Central memory CD8-positive, alpha-beta T cell (primary cell): ENCODE measurements around the gene SYCP3.
A peak's percentile ranks its signal among the peaks of the same experiment; 100 is the strongest.

Experiments used
- ATAC-seq: fragments of 150-1000 bp; cut with Tn5 transposase; replicated peaks from 2 replicates; pipeline ENCODE4 v1.10.0; 2022; ENCODE audit warnings: mild to moderate bottlenecking, moderate FRiP score, moderate number of reproducible peaks; ENCODE audit not compliant: poor library complexity, severe bottlenecking; ENCODE audit errors: extremely low read depth
- DNase-seq, 2 donors: peaks; one replicate each; pipeline ENCODE4 v3.0.0; 2021; ENCODE audit warnings: low spot score in 2 of 2
- H3K27ac Mint-ChIP-seq: one replicate; pipeline ENCODE4 v1.8.0; 2022; ENCODE audit warnings: low read depth, mild to moderate bottlenecking, moderate library complexity, mixed read lengths
- H3K27me3 Mint-ChIP-seq: one replicate; pipeline ENCODE4 v1.8.0; 2022; ENCODE audit warnings: mixed read lengths
- H3K36me3 Mint-ChIP-seq: one replicate; pipeline ENCODE4 v1.8.0; 2022; ENCODE audit warnings: mild to moderate bottlenecking, moderate library complexity, mixed read lengths; ENCODE audit not compliant: insufficient read depth
- H3K4me1 Mint-ChIP-seq: one replicate; pipeline ENCODE4 v1.8.0; 2022; ENCODE audit warnings: mixed read lengths
- H3K4me3 Mint-ChIP-seq: one replicate; pipeline ENCODE4 v1.8.0; 2022; ENCODE audit warnings: mild to moderate bottlenecking, moderate library complexity, mixed read lengths
- H3K9me3 Mint-ChIP-seq: one replicate; pipeline ENCODE4 v1.8.0; 2022; ENCODE audit warnings: mixed read lengths

Gene SYCP3

GRCh38 chr12:101729842-101730241, 9.4 kb downstream of the SYCP3 start:
- Mint-ChIP-seq H3K9me3 (no peaks in the 10 kb centered on the region), H3K27me3 (no peaks in the 10 kb centered on the region), H3K27ac (no peak overlapping the region), H3K36me3 (peaks cover 16% of the 10 kb centered on the region), H3K4me1 (no peaks in the 10 kb centered on the region), H3K4me3 (no peak overlapping the region)
- no peak for DNase-seq
- ATAC-seq: no peak

GRCh38 chr12:101727098-101727497, 12.2 kb downstream of the SYCP3 start:
- no peaks in the 10 kb centered on the region for H3K4me1 Mint-ChIP-seq
- H3K27me3 Mint-ChIP-seq: no peaks in the 10 kb centered on the region
- ATAC-seq (no peak), DNase-seq (no peak)
- no peaks in the 10 kb centered on the region for H3K9me3 Mint-ChIP-seq
- no peak overlapping the region for H3K27ac Mint-ChIP-seq
- no peak overlapping the region for H3K4me3 Mint-ChIP-seq
- peaks cover 19% of the 10 kb centered on the region for H3K36me3 Mint-ChIP-seq

GRCh38 chr12:101722392-101722791, 16.9 kb downstream of the SYCP3 start:
- no peaks in the 10 kb centered on the region for H3K4me1 Mint-ChIP-seq
- no peak overlapping the region for H3K4me3 Mint-ChIP-seq
- H3K36me3 Mint-ChIP-seq: peaks cover 10% of the 10 kb centered on the region
- no peak for DNase-seq
- no peak for ATAC-seq
- H3K27me3 Mint-ChIP-seq: no peaks in the 10 kb centered on the region
- no peaks in the 10 kb centered on the region for H3K9me3 Mint-ChIP-seq
- no peak overlapping the region for H3K27ac Mint-ChIP-seq

- Mint-ChIP-seq H3K4me1 (no peaks in the 10 kb centered on the region), H3K4me3 (no peak overlapping the region), H3K9me3 (no peaks in the 10 kb centered on the region), H3K27me3 (no peaks in the 10 kb centered on the region), H3K36me3 (peaks cover 4% of the 10 kb centered on the region), H3K27ac (no peak overlapping the region)
- no peak for ATAC-seq
- no peak for DNase-seq
These were observed 19.1 kb downstream of the SYCP3 start for GRCh38 chr12:101720118-101720517.

GRCh38 chr12:101719566-101719965, 19.7 kb downstream of the SYCP3 start:
- Mint-ChIP-seq H3K36me3 (peaks cover 4% of the 10 kb centered on the region), H3K27ac (no peak overlapping the region), H3K9me3 (no peaks in the 10 kb centered on the region), H3K27me3 (no peaks in the 10 kb centered on the region), H3K4me1 (no peaks in the 10 kb centered on the region), H3K4me3 (no peak overlapping the region)
- DNase-seq: no peak
- no peak for ATAC-seq

GRCh38 chr12:101714877-101715444, 24.3 kb downstream of the SYCP3 start:
- H3K4me1 Mint-ChIP-seq: peaks cover 10% of the 10 kb centered on the region
- peak overlapping the region; percentile 37 for H3K27ac Mint-ChIP-seq
- H3K4me3 Mint-ChIP-seq: no peak overlapping the region
- H3K36me3 Mint-ChIP-seq: peaks cover under 1% of the 10 kb centered on the region
- ATAC-seq (no peak), DNase-seq (no peak)
- H3K27me3 Mint-ChIP-seq: no peaks in the 10 kb centered on the region
- no peaks in the 10 kb centered on the region for H3K9me3 Mint-ChIP-seq

GRCh38 chr12:101713930-101714329, 25.3 kb downstream of the SYCP3 start:
- ATAC-seq: no peak
- no peaks in the 10 kb centered on the region for H3K27me3 Mint-ChIP-seq
- no peak overlapping the region for H3K27ac Mint-ChIP-seq
- no peaks in the 10 kb centered on the region for H3K9me3 Mint-ChIP-seq
- no peak for DNase-seq
- no peaks in the 10 kb centered on the region for H3K36me3 Mint-ChIP-seq
- H3K4me3 Mint-ChIP-seq: no peak overlapping the region
- peaks cover 18% of the 10 kb centered on the region for H3K4me1 Mint-ChIP-seq

- no peaks in the 10 kb centered on the region for H3K36me3 Mint-ChIP-seq
- no peak overlapping the region for H3K27ac Mint-ChIP-seq
- no peak overlapping the region for H3K4me3 Mint-ChIP-seq
- DNase-seq: no peak
- ATAC-seq: no peak
- H3K4me1 Mint-ChIP-seq: peaks cover 18% of the 10 kb centered on the region
- H3K9me3 Mint-ChIP-seq: no peaks in the 10 kb centered on the region
- no peaks in the 10 kb centered on the region for H3K27me3 Mint-ChIP-seq
These were observed 26.1 kb downstream of the SYCP3 start for GRCh38 chr12:101713059-101713682.

GRCh38 chr12:101710288-101710687, 29.0 kb downstream of the SYCP3 start:
- DNase-seq (no peak), ATAC-seq (no peak)
- Mint-ChIP-seq H3K4me1 (peaks cover 29% of the 10 kb centered on the region), H3K27ac (no peak overlapping the region), H3K9me3 (no peaks in the 10 kb centered on the region), H3K36me3 (no peaks in the 10 kb centered on the region), H3K4me3 (no peak overlapping the region), H3K27me3 (no peaks in the 10 kb centered on the region)

- Mint-ChIP-seq H3K9me3 (no peaks in the 10 kb centered on the region), H3K36me3 (no peaks in the 10 kb centered on the region), H3K27ac (no peak overlapping the region), H3K27me3 (no peaks in the 10 kb centered on the region), H3K4me1 (peaks cover 25% of the 10 kb centered on the region), H3K4me3 (no peak overlapping the region)
- DNase-seq: no peak
- no peak for ATAC-seq
These were observed 32.0 kb downstream of the SYCP3 start for GRCh38 chr12:101707131-101707782.

- no peaks in the 10 kb centered on the region for H3K36me3 Mint-ChIP-seq
- no peak overlapping the region for H3K4me3 Mint-ChIP-seq
- DNase-seq: no peak
- no peaks in the 10 kb centered on the region for H3K9me3 Mint-ChIP-seq
- H3K27ac Mint-ChIP-seq: no peak overlapping the region
- peaks cover 27% of the 10 kb centered on the region for H3K4me1 Mint-ChIP-seq
- H3K27me3 Mint-ChIP-seq: no peaks in the 10 kb centered on the region
- ATAC-seq: no peak
These were observed 32.9 kb downstream of the SYCP3 start for GRCh38 chr12:101706403-101706802.

- Mint-ChIP-seq H3K36me3 (peaks cover 4% of the 10 kb centered on the region), H3K27me3 (no peaks in the 10 kb centered on the region), H3K4me1 (peaks cover 38% of the 10 kb centered on the region), H3K27ac (no peak overlapping the region), H3K9me3 (no peaks in the 10 kb centered on the region), H3K4me3 (no peak overlapping the region)
- ATAC-seq (no peak), DNase-seq (no peak)
These were observed 35.8 kb downstream of the SYCP3 start for GRCh38 chr12:101703487-101703886.

- ATAC-seq (no peak), DNase-seq (no peak)
- Mint-ChIP-seq H3K4me3 (no peak overlapping the region), H3K36me3 (peaks cover 11% of the 10 kb centered on the region), H3K9me3 (no peaks in the 10 kb centered on the region), H3K27me3 (no peaks in the 10 kb centered on the region), H3K27ac (no peak overlapping the region), H3K4me1 (peaks cover 39% of the 10 kb centered on the region)
These were observed 38.9 kb downstream of the SYCP3 start for GRCh38 chr12:101700299-101700820.
